Activated naive CD4-positive, alpha-beta T cell treated with anti-CD3 and anti-CD28 coated beads, Interleukin-2, amount 50 U/mL, for 16 hours (primary cell): Measurements from ENCODE around the gene MBNL2.

Experiments
- DNase-seq: peaks from one replicate; pipeline ENCODE4 v3.0.0-alpha.2; 2020

MBNL2 gene

DNA sequence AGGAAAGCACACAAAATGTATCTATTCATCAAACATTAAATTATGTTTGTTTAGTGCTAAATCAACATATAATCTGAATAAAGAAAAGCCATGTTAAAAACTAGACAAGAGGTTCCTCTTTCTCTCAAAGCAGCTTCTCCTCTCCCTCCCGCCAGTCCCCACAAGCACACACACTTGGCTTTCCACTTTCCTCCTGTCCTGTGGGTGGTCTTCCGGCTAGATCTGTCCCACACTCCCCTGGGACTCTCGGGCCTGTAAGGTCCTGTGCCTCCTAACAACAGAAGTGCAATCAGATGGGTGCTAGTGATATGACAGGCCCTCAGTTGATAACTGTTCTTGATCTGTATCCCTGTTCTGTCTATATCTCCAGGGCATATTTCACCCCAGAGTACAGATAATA is 166.2 kb downstream of the MBNL2 start:
- DNase-seq, result no peak

DNA sequence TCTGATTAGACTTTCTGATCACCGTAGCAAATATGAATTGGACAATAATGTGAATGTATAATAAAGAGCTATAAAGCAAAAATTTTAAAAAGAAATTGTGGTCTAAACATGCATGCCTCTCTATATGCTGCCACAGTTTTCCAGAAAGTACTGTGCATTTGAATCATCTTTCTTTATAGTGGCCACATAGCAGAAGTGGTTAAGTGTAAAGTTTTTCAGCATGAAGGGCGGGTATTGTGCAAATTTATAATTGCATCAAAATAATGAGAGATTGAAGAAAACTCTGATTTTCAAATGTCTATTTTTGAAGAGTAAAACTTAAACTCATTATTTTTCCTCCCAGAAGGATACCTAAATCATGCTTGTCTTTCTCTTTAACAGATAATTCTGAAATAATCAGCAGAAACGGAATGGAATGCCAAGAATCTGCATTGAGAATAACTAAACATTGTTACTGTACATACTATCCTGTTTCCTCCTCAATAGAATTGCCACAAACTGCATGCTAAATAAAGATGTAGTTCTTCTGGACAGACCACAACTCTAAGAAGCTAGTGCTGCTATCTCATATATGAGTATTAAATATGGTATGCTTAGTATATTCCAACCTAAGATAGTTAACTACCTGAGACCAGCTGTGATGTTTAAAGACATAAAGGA is 168.9 kb downstream of the MBNL2 start:
- DNase-seq, result no peak

DNA sequence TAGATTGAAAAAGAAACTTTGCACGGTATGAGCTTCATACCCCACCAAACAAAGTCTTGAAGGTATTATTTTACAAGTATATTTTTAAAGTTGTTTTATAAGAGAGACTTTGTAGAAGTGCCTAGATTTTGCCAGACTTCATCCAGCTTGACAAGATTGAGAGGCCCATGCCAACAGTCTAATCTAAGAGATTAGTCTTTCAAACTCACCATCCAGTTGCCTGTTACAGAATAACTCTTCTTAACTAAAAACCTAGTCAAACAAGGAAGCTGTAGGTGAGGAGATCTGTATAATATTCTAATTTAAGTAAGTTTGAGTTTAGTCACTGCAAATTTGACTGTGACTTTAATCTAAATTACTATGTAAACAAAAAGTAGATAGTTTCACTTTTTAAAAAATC is 169.9 kb downstream of the MBNL2 start:
- no peak for DNase-seq

DNA sequence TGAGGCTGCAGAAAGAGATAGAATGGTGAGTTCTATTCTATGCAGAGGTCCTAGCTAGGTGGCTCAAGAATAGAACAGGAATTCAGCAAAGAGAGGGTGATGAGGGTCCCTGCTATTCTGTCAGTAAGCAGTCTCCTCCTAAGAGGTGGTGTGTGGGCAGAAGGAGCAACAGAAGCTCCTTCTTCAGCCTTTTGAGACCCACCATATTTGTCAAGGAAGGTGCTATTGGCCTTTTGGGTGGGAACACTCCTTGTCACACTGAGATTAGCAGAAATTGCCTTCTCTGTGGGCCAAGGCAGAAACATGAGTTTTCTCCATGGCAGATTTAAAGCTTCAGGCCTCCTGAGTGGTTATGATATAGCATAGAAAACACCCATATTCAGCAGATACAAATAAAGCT is 172.4 kb downstream of the MBNL2 start:
- DNase-seq, result no peak

DNA sequence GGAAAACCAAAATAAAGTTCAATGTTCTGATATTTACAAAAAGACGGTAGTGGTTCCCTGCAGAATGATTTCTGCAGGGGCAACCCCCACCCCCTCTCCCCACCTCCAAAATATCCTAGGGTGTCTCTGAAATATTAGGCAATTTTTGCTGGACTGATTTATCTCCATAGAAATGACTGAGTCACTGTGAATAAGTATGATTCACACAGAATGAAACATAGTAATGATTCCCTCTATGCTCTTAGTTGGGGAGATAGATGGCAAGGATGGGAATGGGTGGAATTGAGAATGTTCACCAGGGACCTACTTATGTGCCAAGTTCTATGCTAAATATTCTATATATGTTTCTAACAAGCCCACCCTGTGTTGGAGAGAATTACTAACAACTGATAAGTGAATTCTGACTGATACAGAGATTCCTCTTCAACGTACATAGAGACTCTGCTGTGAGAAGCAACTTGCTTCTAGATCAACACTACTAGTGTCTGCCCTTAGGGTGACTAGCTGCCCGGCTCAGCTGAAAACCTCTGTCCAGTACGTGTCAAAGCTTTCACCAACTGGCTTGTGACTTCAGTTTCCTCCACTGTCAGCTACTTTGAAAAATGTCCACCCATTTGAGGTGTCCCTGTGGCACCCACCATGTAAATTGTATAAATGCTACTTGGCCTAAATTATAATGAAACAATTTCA is 173.5 kb downstream of the MBNL2 start:
- no peak for DNase-seq

DNA sequence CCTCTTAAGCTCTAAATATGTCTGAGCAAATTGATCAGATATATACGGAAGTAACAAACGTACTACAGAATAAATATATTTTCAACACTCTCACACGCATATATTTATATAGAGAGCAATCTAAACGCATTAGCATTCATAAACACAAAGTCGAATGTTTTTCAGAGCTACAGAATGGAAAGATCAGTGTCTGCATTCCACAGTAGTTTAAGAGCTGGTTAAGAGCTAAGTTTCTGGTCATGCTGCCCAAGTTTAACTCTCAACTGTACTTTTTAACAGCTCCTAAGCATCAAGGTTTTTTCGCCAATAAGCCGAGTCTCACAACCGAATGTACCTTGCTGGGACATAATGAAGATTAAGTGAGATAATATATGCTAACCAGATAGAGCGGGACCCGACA is 175.1 kb downstream of the MBNL2 start:
- DNase-seq, result no peak

DNA sequence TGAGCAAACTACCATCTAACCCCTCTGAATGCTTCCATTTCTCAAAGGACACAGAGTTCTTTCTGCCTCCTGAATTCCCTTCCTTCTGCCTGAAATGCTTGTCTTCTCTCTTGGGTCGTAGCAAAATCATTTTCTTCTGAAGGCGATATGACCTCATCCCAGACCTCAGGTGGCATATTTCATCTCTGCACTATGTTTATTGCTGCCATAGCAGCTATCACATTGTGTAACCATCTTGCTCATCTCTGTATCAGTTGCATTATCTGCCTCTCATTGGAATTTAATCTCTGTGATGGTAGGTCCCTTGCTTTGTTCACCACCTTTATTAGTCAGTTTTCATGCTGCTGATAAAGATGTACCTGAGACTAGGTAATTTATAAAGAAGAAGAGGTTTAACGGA is 179.3 kb downstream of the MBNL2 start:
- DNase-seq, result no peak

DNA sequence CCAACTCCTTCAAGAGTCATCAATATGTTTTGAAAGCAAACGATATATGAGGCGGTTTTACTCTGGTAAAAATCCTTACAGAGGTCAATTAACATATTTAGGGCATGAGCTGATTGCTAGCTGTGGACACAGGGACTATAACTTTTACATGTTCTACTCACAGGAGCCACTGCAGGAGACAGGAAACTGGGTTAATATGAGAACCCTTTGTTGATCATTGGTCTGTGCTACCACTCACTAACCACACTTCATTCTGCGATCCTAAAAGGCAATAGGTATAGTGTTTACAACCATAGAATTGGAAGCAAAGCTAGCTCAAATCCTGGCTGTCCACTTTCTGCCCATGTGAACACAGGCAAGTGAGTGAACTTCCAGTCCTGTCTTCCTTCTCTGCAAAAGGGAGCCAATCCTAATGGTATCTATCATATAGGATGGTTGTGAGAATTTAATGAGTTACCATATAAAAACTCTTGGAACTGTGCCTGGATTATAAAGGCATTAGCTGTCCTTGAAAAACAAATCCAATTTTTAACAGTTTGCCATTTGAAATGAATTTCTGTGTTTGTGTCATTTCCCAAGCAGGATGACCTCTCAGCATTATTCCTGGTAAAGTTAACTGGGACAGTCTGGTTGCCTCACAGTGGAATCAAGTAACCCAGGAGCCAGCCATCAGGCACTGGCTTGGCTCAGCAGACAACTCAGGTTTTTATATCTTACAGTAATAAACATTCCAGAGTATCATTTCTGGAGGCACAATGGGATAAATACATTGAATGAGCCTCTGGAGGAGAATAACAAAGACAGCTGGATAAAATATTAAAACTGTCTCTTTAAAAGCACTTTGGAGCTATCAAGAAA is 182.0 kb downstream of the MBNL2 start:
- DNase-seq, result no peak

DNA sequence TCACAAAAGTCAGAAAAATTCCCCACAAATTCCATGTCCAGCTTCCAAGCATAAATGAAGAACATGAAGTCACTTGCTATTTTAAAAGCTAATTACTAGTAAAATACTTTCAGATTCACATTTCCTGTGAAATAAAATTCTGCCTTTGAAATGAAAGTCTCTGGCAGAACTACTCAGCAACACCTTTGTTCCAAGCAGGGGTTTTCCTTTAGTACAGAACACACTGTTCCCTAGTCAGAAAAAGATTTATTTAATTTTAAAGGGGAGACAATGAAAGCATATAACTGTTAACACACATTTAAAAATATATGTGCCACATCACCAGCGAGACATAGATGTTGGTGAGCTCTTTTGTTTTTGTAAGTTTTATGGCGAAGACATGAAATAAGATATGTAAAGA is 185.4 kb downstream of the MBNL2 start:
- DNase-seq, result no peak

DNA sequence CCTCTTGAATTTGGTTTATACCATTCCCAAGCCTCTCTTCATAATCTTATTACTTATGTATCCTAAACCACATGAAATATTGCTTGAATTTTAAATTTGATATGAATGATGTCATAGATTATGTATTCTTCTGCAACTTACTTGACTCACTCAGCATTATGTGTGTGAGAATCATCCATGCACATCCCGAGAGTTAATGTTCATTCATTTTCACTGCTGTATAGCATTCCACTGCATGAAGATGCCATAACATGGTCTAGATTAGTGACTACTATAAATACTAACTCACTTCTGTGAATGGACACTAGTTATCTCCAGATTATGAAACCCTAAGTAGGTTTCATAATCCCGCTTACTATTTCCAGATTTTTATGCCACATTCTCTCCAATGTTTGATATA is 186.8 kb downstream of the MBNL2 start:
- DNase-seq, result no peak

DNA sequence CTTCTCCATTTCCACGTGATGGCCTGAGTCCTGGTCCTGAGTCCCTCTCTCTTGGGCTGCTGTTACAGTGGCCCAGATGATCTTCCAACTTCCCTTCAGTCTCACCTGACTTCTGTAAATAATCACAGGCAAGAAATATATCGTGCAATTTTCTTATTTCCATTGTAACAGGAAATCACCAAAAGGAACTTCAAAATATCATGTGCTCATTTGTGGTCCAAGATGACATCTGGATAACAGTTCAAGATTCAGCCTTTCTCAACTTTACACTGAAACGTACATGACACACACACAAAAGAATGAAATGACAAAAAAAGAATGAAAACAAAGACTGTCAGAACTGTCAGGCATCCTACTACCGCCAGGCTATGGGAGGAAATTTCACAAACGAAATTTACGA is 189.9 kb downstream of the MBNL2 start:
- no peak for DNase-seq

DNA sequence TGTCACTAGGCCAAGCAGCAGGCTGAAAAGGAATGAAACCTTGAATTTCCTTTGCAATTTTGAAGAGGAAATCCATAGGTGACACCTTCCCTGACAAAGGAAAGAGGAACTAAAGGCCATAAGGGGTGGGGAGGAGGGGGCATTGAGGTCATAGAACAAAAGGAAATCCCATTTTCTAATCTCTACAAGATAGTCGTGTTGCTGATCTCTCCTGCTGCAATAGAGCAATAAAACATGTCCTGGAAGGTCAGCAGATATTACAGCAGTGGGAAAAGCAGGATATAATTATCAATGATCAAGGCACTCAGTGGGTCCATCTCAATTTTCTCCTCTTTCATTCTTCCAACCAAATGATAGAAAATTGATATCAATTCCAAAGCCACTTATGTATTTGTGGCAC is 191.6 kb downstream of the MBNL2 start:
- no peak for DNase-seq

DNA sequence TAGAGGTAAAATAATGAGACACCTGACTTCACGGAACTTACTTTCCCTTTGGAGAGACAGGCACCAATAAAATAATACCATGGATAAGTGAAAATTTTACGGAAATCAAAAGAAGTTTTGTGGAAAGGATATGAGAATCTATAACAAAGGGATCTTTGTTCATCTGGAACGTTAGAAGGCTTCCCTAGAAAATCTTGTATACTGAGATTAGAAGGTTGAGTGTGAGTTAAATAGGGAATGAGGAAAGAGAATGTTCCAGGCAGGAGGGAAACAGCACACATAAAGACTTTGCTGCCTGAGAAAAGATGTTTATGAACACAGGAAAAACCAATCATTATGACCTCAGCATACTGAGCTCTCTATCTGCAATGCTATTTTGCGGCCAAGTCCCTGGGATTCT is 192.3 kb downstream of the MBNL2 start:
- no peak for DNase-seq

DNA sequence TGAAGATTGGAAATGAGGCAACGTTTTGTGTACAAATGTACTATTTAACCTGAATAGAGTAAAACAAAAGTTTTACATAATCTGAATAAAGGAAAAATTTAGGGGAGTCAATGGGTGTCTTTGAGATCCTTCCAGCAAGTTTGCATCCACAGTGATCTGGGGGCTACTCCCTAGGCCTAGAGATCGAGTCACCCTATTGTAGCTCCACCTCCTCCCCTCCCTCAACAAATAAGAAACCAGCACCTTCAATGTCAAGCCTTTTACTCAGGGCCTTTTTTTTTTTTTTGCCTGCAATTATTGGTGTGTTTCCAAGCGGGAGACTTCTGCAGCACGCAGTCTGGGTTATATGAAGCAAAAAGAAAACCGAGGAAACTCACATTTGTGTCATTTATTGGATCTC is 195.6 kb downstream of the MBNL2 start:
- no peak for DNase-seq

DNA sequence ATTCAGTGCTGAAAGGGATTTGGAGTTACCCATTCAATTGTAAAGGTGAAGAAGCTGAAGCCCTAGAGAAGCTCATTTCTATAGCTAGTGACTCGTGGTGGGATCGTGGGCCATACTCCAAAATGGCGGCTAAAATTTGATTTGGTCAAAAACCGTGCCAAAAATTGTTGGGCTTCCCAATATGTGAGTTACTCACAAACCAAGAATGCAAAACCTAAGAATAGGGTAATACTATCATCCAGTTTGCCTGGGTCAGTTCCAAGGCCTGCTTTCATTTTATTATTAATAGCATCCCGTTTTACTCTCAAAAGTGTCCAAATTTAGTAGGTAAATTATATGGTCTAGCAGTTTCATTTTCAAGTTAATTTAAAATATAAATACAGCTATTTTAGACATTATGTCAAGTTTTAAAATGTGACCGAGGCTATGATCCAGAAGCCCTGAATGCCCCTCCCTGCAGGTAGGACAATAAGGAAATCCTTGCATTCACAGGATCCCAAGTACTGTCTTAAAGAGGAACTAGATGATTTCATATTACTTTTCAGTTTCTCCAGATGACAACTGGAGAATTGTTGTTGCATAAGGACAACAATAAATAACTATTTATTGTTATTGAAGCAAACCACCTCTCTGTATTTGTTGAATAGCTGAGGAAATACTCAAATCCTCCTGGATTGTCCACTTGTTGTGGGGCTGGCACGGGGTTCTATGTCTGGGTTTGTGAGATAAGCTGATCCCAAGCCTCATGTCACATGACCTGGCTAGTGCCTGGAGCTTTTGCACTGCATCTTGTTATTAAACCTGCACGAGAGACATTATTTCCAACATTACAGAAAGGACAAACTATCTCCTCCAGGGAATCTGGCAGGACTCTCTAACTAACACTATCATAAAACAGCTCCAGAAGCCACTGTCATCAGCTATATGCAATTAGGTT is 200.3 kb downstream of the MBNL2 start:
- no peak for DNase-seq

DNA sequence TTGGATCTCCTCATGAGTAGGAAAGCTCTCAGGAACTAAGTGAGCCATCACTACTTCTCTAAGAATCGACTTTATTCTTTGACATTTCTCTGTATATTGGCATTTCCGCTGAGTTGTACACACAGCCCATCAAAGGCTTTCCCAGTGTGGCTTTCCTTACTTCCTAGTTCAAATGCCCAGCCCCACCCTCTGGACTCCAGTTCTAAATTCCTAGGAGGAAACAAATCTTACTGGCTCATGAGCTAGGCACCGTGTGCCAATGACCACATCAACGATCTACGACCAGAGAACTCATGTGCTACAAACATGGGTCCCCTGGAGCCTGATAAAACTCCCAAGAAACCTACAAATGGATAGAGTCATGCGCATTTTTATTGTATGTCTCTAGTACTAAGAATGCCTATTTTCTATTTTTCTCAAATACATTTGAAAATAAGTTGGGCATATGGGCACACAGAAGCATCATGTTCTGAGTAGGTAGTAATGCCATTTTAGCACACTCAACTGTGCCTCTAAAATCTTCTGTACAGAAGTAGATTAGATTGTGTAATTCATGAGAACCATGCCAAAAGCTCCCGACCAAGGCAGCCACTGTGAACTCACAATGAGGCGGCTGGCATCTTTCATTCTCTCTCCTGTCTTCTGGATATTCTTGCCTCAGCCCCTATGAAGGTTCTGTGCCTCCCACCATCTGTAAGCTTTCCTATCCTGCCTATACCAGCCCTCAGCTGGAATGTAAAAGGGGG is 201.3 kb downstream of the MBNL2 start:
- DNase-seq, result no peak

DNA sequence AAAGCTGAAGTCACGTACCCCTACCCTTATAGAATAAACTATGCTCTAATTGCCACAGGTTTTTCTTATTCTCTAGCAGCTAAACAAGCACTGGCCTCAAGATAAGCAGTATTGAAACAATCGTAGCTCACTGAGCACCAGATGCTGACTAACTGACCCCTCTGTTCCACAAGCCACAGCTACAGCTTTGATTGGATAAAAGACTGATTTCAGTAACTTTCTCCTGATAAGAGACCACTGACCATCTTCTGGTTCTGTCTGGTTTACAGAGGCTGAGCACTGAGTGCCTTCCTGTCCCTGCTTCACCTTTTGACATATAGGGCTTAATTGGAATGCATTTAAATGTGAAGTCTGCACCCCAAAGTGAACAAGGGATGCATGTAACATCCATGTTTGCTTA is 203.5 kb downstream of the MBNL2 start:
- DNase-seq, result no peak

DNA sequence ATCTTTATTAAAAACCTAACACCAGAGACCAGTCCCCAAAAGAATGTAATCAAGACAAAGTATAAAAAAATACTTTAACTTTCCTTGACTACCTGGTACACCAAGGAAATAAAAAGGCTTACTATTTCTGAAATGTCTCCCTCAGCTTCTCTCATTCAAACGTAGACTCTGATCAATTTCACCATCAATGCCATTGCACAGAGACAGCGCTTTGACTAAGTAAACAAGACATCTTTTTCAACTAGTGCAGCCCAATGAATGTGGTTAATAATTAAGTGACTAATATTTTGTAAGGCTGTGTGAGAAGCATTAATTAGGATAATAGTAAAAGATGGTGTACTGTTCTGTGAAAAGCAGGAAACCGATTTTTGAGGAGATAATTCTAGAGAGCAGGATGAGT is 204.6 kb downstream of the MBNL2 start:
- no peak for DNase-seq

DNA sequence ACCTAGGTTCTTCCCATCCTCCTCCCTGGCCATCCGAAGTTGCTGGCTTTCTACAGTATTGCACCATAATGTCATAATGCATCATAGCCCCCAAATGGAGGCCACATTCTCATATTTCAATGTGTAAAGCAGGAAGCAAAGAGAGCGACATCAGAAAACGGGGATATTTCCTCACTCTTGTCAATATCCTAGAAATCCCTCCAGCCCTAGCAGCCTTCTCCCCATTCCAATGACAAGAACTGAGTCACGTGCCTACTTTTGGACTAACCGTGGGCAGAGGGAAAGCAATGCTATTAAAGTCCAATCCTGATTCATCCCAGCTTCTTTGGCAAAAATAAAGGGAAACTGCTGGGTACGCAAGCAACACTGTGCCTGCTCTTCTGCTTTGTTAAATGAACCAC is 207.5 kb downstream of the MBNL2 start:
- DNase-seq, result no peak

DNA sequence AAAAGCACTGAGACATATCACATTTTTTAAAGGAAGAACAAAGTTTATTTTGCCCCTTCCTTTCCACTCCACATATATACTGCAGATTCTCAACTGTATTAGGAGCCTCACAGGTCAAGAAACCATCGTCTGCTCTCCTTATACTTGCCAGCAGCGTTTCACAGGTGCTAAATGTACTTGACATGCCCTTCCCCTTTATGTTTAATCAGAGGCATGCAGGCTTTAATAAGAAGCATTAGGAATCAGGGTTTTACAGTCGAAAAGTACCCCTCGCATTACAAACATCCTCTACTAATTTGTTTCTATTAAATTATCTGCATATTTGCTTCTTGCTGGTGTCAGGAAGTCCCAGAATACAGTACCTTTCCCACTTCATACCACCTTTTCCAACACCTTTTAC is 208.2 kb downstream of the MBNL2 start:
- DNase-seq, result no peak

DNA sequence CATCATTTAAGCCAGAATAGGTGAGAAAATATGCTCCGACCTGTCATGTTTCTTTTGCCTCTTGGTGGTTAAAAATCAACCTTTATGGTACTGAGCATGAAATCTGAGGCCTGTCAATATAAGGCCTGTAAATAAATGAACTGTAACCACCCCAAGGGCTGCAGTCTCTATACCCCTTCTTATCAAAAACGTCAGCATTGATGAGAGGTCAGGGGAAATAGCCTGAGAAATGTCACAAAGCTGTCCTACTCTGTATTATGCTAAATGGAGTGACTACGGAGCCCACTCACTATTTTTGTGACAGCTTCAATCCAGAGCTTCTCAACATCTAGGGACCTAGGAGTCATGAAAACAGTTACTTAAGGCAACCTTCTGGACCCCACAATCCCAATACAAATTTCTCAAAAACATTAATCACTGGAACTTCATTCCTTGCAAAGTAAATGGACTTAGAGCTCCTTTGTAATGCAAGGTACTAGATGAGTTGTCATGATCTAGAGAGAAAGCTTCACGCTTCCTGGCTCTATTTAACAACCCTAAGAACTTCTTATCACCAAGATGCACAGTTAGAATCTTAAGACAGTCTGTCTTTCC is 209.1 kb downstream of the MBNL2 start:
- DNase-seq, result no peak
